ENCODE data around the gene SIT1. TPM values are rescaled to one million over a fixed set of nuclear protein-coding genes. Genes with fewer than 3 reads are reported as not detected.

SIT1 gene
- total RNA-seq, 3 donors from 2014 or later: 1.2 to 3.3 (median 1.9) TPM

- ATAC-seq (peak; percentile 29), DNase-seq (no peak)
- intact Hi-C loops (cut with DNase I, micrococcal nuclease): no loop called here
- Histone ChIP-seq H3K36me3 (ENCODE audit: low read depth) (no peaks in the 10 kb centered on the region), H3K9me3 (no peaks in the 10 kb centered on the region), H3K4me3 (no peak overlapping the region), H3K4me1 (ENCODE audit: low read depth) (peaks cover 3% of the 10 kb centered on the region)
- TF ChIP-seq, protein P1, sequence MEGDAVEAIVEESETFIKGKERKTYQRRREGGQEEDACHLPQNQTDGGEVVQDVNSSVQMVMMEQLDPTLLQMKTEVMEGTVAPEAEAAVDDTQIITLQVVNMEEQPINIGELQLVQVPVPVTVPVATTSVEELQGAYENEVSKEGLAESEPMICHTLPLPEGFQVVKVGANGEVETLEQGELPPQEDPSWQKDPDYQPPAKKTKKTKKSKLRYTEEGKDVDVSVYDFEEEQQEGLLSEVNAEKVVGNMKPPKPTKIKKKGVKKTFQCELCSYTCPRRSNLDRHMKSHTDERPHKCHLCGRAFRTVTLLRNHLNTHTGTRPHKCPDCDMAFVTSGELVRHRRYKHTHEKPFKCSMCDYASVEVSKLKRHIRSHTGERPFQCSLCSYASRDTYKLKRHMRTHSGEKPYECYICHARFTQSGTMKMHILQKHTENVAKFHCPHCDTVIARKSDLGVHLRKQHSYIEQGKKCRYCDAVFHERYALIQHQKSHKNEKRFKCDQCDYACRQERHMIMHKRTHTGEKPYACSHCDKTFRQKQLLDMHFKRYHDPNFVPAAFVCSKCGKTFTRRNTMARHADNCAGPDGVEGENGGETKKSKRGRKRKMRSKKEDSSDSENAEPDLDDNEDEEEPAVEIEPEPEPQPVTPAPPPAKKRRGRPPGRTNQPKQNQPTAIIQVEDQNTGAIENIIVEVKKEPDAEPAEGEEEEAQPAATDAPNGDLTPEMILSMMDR (IDR thresholded peaks at IDR 0.05): no peak
Measured at GRCh38 chr9:35619800-35620158, 31.0 kb downstream of the SIT1 start.

- no peak overlapping the region for H3K4me3 ChIP-seq
- DNase-seq (peak in 2 of 3 donors; percentile 44 to 83), ATAC-seq (peak; percentile 64)
- TF ChIP-seq, protein P1 (IDR thresholded peaks at IDR 0.05): no peak
- intact Hi-C loops (cut with DNase I, micrococcal nuclease): no loop called here
- H3K9me3 ChIP-seq: no peaks in the 10 kb centered on the region
- H3K36me3 ChIP-seq (ENCODE audit: low read depth): no peaks in the 10 kb centered on the region
- peaks cover 3% of the 10 kb centered on the region for H3K4me1 ChIP-seq (ENCODE audit: low read depth)
Measured at GRCh38 chr9:35618854-35619799, 31.6 kb downstream of the SIT1 start.

- peaks cover 3% of the 10 kb centered on the region for H3K4me1 ChIP-seq (ENCODE audit: low read depth)
- no peaks in the 10 kb centered on the region for H3K36me3 ChIP-seq (ENCODE audit: low read depth)
- TF ChIP-seq, protein P1 (IDR thresholded peaks at IDR 0.05): no peak
- no peak within 1 kb of the TSS for H3K4me3 ChIP-seq
- peak; percentile 26 for ATAC-seq
- intact Hi-C loops (cut with DNase I, micrococcal nuclease): no loop called here
- DNase-seq: no peak
- no peaks in the 10 kb centered on the region for H3K9me3 ChIP-seq
Measured at GRCh38 chr9:35618325-35618727, 32.4 kb downstream of the SIT1 start, which contains the start of gene CD72. CD72 (minus strand) TSS chr9:35618413; CDS start chr9:35618303, 110 bp downstream.

- ATAC-seq (no peak), DNase-seq (no peak)
- TF ChIP-seq, protein P1 (IDR thresholded peaks at IDR 0.05): no peak
- H3K9me3 ChIP-seq: no peaks in the 10 kb centered on the region
- peaks cover 3% of the 10 kb centered on the region for H3K4me1 ChIP-seq (ENCODE audit: low read depth)
- H3K4me3 ChIP-seq: no peak overlapping the region
- H3K36me3 ChIP-seq (ENCODE audit: low read depth): no peaks in the 10 kb centered on the region
- intact Hi-C loops (cut with DNase I, micrococcal nuclease): no loop called here
Measured at GRCh38 chr9:35617548-35617947, 33.2 kb downstream of the SIT1 start.

DNA sequence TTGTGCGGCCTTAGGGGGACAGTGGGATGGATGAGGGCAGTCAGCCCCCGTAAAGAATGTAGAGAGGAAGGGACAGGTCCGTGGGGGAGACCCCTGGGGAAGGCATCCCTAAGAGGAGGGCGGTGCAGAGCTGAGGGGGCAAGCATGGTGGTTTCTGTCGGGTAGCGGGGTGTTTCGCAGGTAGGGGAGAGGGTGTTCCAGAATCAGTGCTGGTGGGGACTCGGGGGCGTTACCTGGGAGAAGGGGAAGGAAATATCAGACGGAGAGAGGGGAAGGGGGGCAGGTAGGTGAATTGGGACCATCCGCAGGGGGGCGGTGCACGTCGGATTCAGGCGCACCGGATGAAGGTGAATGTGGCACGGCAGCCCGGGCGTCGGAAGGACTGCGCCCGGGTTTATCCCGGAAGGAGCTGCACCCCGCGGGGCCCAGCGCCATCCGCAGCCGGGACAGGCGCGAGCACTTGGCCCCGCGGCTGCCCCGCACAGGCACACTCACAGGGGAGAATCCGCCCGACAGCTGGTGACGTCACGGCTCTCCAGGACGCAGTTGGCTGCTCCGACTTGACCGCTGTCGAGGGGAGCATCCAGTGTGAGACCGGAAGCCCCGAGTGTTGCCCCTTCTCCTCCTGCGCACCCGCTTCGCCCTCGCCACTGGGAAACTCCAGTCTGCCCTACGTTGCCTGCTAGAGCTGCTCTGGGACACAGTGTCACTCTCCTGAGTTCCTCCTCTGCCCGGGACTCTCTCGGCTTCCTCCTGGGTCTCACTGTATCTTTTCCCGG is 33.9 kb downstream of the SIT1 start:
- Histone ChIP-seq H3K4me1 (ENCODE audit: low read depth) (peaks cover 3% of the 10 kb centered on the region), H3K4me3 (no peak overlapping the region), H3K9me3 (no peaks in the 10 kb centered on the region), H3K36me3 (ENCODE audit: low read depth) (no peaks in the 10 kb centered on the region)
- TF ChIP-seq, protein P1 (IDR thresholded peaks at IDR 0.05): no peak
- DNase-seq (peak; percentile 72 to 88 (median 75)), ATAC-seq (peak; percentile 71)
- intact Hi-C loops (cut with DNase I, micrococcal nuclease): no loop called here
